Measurements from ENCODE around the gene NRG3. TPM values are rescaled to one million over a fixed set of nuclear protein-coding genes. Genes with fewer than 3 reads are reported as not detected.

The NRG3 gene
- total RNA-seq, 1 donor from 2014 or later, result 0.92 TPM

DNA sequence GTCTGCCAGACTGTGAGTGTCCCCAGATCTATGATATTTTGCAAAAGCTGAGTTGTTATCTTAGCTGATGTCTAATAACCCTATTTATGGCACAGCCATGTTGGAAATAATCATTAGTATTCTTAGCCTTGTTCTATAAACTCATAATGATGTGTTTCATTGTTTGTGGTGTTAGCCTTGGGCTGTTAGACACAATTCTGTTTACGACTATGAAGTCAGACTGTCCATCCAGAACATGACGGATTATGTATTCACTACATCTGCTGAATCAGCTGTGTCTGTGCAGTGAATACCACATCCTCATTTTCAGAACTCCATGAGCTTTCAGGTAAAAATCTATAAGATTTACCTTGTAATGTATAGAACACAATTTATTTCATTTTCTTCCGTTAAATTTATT is 577.1 kb downstream of the NRG3 start:
- TF ChIP-seq, protein P1, sequence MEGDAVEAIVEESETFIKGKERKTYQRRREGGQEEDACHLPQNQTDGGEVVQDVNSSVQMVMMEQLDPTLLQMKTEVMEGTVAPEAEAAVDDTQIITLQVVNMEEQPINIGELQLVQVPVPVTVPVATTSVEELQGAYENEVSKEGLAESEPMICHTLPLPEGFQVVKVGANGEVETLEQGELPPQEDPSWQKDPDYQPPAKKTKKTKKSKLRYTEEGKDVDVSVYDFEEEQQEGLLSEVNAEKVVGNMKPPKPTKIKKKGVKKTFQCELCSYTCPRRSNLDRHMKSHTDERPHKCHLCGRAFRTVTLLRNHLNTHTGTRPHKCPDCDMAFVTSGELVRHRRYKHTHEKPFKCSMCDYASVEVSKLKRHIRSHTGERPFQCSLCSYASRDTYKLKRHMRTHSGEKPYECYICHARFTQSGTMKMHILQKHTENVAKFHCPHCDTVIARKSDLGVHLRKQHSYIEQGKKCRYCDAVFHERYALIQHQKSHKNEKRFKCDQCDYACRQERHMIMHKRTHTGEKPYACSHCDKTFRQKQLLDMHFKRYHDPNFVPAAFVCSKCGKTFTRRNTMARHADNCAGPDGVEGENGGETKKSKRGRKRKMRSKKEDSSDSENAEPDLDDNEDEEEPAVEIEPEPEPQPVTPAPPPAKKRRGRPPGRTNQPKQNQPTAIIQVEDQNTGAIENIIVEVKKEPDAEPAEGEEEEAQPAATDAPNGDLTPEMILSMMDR (conservative IDR thresholded peaks at IDR 0.05; ENCODE audit: low read depth, low read length), result no peak
- DNase-seq (ENCODE audit: low read depth), result no peak
- H3K4me3 ChIP-seq (ENCODE audit: low read depth, low read length), result no peak overlapping the region

DNA sequence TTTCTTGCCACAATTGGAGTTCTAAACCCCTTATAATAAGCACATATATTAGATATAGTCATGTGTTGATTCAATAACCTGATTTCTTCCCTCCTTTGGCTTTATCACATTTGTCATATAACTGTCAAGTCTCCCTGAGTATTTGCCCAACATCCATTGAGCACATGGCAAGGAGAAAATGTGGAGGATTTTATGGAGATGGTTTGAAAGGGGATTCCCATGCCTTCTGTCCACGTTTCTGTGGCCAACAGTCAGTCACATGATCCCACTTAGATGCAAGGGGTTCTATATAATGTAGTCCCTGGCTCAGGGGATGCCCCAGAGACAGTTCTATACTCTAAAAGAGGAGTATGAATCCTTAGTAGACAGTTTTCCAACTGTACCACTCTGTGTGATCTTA is 577.7 kb downstream of the NRG3 start:
- no peak overlapping the region for H3K4me3 ChIP-seq (ENCODE audit: low read depth, low read length)
- TF ChIP-seq, protein P1 (conservative IDR thresholded peaks at IDR 0.05; ENCODE audit: low read depth, low read length), result no peak
- DNase-seq (ENCODE audit: low read depth), result no peak

DNA sequence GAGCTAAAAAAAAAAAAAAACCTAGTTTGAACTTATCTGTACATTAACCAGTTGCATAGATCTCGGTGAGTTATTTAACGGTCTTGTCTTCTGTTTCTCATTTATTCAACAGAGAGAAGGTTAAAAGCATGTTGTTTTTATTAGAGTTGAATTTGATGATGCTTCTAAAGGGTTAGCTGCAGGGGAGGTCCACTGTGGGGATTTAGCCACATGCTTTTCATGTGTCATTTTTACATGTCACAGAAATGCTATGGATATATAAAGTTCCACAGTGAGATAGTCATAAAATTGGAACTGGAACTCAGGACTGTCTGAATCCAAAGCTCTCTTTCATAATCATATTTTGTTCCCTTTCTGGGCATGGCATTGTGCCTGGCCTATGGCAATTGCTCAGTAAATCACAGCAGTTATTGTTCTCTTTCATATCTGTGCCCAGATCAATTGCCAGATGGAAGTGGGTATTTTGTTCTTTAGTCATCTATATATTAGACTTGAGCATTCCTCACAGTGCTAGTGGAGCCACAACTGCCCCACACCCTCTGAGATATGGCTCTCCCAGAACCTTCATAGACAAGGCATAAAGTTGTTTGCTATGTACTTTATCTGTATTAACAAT is 578.8 kb downstream of the NRG3 start:
- TF ChIP-seq, protein P1 (conservative IDR thresholded peaks at IDR 0.05; ENCODE audit: low read depth, low read length), result no peak
- no peak overlapping the region for H3K4me3 ChIP-seq (ENCODE audit: low read depth, low read length)
- no peak for DNase-seq (ENCODE audit: low read depth)

DNA sequence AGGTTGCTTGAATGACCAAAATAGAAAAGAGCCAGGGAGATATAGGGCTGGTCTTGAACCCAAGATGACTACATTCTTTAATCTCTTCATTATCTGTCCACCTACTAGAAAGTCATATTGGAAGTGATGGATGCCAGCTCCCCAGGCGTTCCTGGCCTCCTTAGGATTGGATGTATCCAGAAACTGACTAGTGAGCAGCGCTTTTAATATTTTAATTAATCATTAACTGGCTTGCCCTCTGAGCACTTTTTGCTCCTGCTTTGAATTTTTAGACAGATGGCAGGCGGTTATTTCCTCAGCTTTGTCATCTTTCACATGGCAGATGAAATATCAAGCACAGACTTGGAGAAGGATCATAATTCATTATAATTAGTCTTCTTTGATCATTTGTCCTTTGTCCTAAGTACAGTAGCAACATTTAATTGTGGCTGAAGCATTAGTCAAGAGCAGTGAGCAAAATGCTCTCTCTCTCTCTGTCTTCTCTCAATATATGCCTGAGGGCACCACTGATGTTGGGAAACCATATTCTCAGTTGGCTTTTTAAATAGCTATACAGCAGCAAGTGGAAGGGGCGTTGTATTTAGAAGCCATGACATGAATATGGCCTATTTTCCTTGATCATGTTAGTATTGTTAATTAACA is 588.0 kb downstream of the NRG3 start:
- no peak for DNase-seq (ENCODE audit: low read depth)
- TF ChIP-seq, protein P1 (conservative IDR thresholded peaks at IDR 0.05; ENCODE audit: low read depth, low read length), result no peak
- no peak overlapping the region for H3K4me3 ChIP-seq (ENCODE audit: low read depth, low read length)

DNA sequence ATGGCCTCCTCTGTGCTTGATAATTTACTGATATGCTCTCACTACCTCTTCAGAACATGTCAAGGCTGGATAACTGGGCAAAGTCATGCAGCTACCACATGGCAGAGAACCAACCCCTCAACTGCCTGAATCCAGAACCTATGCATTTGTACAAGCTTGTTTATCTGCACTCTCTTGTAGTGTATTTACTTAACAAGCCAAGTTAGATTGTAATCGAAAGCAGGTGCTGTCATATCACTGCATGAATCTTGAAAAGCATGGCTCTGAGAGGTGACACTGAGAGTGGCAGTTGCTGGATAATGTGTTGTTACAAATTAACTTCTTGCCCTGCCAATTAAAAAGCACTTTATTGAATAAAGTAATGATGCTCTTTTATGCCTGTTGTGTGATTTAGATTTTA is 588.6 kb downstream of the NRG3 start:
- H3K4me3 ChIP-seq (ENCODE audit: low read depth, low read length), result no peak overlapping the region
- TF ChIP-seq, protein P1 (conservative IDR thresholded peaks at IDR 0.05; ENCODE audit: low read depth, low read length), result no peak
- DNase-seq (ENCODE audit: low read depth), result no peak

DNA sequence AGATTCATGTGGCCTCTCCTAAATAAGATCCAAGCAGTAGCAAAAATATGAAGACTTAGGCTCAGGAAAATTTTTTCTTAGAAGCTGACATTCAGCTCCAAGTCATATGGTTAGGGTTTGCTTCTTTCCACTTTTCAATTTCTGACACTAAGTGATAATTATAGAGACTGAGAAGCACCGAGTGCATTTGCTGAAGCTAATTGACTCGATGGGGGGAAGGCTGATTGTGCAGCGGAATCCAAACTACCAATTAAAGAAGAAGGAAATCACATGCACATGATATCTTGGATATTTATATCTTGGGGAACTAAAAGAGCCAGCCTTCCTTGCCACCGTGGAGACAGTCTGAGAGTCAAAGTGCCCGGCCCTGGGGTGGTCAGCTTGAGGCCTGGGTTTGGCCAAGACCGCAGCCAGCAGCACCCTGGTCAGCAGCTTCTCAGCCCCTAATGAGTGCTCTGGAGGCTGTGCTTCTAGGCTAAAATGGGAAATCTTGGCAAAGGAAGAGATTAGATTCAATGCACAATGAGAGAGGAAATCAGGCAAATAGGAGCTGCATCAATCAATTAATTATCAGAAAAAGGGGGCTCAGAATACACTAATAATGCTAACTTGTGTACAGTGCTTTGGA is 589.3 kb downstream of the NRG3 start:
- no peak for DNase-seq (ENCODE audit: low read depth)
- H3K4me3 ChIP-seq (ENCODE audit: low read depth, low read length), result no peak overlapping the region
- TF ChIP-seq, protein P1 (conservative IDR thresholded peaks at IDR 0.05; ENCODE audit: low read depth, low read length), result no peak
